Kidney capillary endothelial cell (primary cell): Measurements from ENCODE around the gene ATF4.

Experiments used
- DNase-seq: peaks from one replicate; pipeline ENCODE4 v3.0.0-alpha.2; 2018; ENCODE audit warnings: low spot score

The ATF4 gene, protein sequence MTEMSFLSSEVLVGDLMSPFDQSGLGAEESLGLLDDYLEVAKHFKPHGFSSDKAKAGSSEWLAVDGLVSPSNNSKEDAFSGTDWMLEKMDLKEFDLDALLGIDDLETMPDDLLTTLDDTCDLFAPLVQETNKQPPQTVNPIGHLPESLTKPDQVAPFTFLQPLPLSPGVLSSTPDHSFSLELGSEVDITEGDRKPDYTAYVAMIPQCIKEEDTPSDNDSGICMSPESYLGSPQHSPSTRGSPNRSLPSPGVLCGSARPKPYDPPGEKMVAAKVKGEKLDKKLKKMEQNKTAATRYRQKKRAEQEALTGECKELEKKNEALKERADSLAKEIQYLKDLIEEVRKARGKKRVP

DNA sequence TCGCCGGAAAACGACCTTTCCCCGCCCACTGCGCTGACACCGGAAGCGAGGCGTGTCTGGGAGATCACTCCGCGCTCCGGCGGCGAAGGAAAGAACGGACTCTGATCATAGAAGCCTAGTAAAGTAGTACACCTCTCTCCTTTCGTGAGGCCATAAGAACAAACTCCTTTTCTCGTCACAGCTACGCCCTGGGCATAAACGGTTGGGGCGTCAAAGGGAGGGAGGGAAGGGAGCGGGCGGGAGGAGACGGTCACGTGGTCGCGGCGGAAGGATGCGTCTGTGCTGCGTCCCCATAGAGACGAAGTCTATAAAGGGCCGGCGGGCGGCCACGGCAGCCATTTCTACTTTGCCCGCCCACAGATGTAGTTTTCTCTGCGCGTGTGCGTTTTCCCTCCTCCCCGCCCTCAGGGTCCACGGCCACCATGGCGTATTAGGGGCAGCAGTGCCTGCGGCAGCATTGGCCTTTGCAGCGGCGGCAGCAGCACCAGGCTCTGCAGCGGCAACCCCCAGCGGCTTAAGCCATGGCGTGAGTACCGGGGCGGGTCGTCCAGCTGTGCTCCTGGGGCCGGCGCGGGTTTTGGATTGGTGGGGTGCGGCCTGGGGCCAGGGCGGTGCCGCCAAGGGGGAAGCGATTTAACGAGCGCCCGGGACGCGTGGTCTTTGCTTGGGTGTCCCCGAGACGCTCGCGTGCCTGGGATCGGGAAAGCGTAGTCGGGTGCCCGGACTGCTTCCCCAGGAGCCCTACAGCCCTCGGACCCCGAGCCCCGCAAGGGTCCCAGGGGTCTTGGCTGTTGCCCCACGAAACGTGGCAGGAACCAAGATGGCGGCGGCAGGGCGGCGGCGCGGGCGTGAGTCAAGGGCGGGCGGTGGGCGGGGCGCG lies at the start of gene ATF4:
TSS of gene ATF4 (plus strand) at position 337 of the 880 bp plus-strand sequence. CDS start 884 bp downstream, outside the sequence.
- DNase-seq, result no peak

DNA sequence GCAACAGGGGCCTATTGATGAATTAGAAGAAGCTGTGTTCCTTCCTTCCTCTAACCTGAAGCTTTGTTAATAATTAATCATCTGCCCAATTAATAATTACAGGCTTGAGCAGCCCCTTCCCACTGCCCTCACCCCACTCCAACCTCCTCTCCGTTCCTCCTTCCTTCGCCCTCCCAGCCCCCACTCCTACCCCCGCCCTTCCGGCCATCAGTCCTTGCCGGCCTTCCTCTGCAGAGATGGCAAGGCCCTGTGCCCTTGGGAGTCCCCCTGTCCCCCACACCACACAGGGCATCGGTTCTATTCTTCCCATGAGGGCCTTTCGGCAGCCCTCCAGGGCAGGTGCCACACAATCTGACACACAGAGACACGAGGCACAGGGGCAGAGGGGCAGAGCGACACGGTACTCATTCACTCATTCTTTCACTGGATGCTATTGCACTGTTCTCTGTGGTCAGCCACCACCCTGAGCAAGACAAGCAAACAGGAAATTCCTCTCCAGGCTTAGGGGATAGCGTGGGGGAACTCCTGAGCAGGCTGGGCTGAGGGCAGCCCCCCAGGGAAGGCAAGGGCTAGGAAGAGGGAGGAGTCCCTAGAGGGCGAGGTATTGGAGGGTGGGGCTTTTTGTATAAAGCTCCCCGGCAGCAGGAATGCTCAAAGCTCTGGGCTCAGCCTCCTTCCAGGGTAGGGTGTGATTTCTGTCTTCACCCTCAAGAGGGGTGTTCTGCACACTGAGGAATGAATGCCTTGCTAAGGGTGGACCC lies 48.8 kb upstream of the ATF4 start:
- no peak for DNase-seq

DNA sequence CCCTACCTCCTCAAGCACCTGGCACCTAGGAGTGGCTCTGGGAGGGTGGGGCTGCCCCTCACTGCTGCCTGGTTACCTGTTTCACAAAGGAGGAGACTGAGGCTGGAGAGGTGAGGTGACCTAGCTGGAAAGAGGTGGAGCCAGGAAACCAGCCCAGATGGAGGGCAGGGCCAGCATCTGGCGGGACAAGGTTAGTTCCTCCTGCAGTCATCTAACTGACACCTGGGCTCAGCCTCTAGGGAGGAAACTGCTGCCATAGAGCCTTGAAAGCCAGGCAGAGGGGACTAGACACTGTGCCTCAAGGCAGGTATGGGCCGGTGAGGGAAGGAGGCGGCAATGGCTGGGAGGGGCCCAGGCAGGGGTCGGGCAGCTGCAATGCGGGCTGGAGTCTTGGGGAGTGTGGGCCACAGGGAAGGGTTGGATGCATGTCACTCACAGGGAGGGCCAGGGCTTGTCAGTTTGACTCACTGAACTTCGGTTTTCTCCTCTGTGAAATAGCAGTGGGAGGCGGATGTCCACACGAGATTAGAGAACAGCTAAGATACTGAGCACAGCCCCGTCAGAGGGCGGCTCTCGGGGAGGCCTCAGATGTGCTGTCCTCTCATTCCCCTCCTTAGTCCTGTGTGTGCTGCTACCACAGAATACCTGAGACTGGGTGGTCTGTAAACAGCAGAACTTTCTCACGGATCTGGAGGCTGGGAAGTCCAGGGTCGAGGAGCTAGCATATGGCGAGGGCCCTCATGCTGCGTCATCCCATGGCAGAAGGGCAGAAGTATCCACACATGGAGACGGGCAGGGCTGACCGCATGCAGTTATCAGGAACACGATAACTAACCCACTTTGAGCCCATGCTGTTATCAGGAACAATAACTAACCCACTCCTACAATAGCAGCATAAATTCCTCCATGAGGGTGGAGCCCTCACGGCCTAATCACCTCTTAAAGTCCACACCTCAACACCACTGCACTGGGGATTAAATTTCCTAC lies 47.5 kb upstream of the ATF4 start:
- DNase-seq, result no peak

DNA sequence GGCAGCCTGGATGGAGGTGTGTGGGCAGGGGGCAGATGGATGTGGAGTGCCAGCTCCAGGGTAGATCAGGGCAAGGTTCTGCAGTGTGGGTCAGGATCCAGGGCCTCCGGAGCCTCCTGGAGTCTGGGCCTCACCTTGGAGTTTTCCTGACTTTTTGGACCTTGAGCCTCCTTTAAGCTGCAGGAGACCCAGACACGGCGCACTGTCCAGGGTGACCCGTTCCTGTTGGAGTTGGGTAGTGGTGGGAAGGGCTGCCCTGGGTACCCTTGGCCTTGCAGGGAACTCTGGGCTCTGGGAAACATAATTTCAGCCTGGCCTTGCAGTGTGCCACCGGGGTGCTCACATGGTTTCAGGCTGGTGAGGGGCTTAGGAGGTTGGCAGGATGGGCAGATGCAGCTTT lies 46.5 kb upstream of the ATF4 start:
- DNase-seq, result no peak

DNA sequence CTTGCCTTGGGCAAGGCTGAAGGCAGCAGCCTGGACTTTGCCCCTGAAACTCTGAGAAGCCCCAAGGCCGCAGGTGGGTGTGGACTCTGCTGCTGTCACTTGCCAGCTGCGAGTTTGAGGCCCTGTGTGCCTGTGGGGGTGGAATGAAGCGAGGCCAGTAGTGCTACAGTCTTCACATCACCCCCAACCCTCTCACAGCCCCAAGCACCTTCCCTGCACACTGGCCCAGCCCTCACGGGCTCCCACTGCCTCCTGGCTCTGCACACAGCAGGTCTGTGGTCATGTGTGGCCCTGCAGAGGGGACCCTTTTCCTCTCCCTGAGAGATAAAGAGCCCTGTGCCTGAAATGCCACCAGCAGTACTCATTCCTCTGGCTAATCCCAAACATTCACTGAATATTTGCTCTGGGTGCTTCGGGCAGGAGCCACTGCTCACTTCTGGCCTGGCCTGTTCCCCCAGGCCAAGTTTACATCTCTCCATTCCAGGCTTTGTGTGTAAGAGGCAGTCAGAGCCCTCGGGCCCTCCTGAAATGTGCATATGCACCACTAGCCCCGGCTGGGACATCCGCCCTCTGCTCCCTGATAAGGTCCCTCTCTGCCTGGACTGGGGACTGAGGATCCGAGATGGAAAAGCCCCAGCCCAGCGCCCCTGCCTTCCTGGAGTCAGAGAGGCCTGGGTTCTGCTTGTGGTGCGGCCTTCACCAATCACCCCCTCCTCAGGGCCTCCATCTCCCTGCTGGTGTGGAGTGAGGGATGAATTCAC lies 45.8 kb upstream of the ATF4 start:
- DNase-seq, result no peak

DNA sequence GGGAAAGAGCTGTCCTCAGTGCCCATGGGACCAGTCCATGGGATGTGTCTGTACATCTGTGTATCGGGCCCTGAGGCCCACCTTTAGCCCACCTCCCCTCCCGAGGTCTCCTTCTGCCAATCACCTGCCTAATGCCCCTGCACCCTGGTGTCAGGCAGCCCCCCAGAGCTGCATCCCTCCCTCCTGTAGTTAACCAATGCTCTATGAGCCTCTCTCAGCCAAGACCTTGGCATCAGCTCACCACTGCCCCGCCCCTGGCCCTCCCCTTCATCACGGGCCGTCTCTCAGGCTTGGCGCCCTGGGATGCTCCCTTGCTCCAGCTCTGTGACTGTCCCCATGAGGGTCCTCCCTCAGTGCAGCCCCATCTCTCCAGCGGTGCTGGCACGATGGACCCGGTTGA lies 45.0 kb upstream of the ATF4 start:
- DNase-seq, result no peak

DNA sequence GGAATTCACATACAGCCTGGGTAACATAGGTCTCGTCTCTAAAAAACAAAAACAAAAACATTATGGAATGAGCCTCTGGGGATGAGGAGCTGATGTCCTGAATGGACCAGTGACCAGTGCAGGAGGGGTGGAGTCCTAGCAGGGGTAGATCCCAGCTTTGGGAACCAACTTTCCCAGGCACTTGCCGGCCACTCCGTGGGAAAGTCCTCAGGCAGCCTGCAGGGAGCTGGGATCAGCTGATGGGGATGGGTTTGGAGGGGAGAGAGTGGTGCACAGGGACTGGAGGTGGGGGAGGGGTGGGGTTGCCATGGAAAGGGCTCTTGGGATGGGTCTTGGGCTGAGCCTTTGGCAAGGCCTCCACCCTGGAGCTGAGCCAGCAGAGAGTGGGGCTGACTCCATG lies 44.5 kb upstream of the ATF4 start:
- no peak for DNase-seq

DNA sequence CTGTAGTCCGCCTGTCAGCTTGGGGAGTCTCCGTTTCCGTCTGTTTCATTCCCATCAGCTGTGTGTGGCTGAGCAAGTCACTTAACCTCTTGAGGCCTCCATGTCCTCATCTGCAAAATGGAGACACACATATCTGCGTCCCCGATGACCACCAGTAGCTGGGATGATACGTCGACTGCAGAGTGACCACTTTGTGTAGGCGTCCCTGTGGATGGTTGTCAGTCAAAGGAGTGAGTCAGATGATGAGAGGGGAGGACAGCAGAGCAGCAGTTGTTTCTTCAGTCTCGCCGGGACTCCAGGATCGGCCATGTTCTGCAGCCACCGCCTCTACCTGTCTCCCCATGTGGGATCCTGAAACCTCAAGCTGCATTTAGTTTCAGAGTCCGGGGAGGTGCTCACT lies 43.7 kb upstream of the ATF4 start:
- DNase-seq, result no peak

DNA sequence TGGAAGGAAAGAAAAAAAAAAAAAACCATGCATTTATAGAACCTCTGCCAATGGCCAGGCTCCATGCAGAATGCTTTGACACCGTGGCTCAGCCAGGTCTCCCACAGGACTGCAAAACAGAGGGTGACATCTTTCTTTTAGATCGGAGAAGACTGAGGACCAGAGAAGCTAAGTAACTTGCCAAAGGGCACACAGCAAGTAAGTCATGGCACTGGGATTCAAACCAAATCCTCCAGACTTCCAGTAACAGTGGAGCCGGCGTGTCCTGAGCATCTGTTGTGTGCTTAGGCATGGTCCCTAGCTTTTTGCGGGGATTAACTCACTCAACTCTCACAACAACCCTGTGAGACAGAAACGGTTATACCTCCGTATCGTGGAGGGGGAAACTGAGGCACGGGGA lies 42.8 kb upstream of the ATF4 start:
- no peak for DNase-seq

DNA sequence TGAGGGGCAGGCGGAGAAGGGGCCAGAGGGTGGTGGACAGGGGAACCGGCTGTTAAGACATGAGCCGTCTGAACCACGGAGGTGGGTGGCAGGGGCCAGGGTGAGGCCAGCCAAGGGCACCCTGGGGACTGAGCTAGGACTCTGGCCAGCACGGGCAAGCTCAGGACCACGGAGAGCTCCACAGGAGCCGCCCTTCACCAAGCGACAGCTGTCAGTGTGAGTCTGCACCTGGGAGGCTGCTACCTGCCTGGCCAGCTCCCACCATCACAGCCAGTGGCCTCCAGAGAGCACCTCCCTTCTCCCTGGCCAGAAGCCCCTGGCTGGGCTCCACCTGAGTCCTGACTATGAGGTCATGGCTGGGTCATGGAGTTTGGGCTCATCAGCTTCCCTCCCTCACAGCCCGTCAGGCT lies 41.9 kb upstream of the ATF4 start:
- DNase-seq, result no peak

DNA sequence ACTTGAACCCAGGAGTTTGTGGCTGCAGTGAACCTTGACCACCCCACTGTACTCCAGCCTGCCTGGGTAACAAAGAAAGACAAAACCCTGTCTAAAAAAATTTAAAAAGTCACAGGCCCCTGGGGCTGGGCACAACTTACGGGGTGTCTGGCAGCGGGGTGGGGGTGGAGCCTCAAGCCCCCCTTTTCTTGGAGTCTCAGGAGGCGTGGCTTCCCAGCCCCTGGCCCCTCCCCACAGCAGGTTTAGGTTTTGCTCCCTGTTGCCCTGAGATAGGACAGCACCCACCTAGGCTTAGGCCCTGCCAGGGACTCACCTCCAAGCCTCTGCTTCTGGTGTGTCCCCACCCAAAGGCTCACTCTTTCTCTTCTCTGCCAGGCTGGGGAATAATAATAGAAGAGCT lies 41.1 kb upstream of the ATF4 start:
- DNase-seq, result no peak

DNA sequence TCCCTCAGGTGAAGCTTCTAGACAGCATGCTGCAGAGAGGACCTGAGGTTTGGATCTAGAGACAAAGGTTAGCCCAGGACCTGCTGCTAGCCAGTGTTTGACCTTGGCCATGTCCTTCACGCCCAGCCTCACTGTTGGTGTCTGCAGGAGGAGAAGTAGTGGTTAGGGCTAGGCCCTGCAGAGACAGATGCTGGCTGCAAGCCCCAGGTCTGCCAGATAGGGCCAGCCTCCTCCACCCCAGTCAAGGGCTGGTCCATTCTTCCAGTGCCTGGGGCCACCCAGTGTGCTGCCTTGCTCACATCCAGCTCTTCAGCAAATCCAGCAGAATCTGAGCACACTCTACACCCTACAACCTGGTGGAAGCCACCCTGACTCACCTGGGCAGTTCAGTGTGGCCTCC lies 39.8 kb upstream of the ATF4 start:
- no peak for DNase-seq

DNA sequence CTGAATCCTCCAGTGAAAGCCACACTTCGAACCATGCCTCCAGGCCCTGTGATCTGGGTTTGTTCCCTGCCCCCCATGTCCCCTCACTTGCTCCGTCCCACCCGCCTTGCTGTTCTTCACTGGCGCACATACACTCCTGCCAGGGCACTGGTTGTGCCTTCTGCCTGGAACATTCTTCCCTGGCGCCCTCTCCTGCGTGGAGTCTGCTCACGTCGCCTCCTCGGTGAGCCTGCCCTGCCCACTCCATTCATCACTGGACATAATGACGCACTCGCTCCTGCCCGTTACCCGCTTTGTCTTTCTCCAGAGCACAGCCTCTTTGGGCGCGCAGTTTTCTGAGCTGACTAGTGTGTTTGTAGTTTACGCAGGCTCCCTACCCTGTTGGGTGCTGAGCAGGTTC lies 39.3 kb upstream of the ATF4 start:
- DNase-seq, result no peak

DNA sequence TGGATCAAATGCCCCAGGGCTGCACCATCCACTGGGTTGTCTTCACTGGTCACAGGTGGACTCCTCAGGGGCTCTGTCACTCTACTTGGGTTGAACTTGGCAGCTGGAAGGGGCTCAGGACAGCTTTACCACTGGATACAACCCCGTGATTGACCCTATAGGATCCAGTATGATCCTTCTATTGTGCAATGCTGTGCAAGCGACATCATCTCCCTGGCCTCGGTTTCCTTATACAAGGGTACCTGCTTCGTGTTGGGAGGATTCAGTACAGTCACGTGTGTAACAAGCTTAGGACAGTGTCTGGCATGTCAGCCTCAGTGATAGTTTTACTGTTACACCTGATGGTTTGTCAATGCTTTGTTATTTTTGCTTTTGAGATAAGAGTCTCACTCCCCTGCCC lies 38.8 kb upstream of the ATF4 start:
- no peak for DNase-seq

DNA sequence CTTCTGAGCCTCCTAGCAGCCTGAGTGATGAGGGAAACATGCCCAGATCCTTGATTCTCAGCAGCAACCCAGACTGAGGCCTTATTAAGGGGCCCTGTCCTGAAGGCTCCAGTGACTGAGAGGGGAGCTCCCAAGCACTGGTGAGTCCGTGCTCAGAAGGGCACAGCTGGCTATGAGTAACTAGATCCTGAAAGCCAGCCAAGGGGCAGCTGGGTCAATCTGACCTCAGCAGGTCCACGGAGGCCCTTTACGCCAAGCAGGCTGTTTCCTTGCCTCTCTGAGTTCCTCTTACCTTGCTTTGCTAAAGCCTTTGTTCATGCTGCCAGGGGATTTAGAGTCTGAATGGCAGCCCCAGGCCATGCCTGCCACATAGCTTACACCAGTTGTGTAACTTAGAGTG lies 37.6 kb upstream of the ATF4 start:
- no peak for DNase-seq

DNA sequence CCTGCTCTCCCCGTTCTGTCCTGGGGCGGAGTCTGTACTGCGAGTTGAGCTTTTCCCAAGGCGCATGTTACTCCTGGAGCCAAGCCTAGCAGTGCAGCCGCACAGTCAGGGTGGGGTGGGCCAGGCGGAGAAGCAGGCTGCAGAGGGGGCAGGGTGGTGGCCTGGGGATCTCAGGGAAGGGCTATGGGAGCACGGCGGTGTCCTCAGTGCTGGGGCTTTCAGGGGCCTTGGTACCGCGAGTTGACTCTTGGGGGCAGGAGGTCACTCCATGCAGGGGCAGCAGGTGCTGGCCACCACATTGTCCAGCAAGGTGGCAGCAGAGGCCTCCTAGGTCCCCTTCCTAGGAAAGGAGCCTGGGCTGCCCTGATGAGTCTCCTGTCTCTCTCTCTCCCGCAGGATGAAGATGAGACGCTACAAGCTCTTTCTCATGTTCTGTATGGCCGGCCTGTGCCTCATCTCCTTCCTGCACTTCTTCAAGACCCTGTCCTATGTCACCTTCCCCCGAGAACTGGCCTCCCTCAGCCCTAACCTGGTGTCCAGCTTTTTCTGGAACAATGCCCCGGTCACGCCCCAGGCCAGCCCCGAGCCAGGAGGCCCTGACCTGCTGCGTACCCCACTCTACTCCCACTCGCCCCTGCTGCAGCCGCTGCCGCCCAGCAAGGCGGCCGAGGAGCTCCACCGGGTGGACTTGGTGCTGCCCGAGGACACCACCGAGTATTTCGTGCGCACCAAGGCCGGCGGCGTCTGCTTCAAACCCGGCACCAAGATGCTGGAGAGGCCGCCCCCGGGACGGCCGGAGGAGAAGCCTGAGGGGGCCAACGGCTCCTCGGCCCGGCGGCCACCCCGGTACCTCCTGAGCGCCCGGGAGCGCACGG lies 33.2 kb upstream of the ATF4 start:
- no peak for DNase-seq

DNA sequence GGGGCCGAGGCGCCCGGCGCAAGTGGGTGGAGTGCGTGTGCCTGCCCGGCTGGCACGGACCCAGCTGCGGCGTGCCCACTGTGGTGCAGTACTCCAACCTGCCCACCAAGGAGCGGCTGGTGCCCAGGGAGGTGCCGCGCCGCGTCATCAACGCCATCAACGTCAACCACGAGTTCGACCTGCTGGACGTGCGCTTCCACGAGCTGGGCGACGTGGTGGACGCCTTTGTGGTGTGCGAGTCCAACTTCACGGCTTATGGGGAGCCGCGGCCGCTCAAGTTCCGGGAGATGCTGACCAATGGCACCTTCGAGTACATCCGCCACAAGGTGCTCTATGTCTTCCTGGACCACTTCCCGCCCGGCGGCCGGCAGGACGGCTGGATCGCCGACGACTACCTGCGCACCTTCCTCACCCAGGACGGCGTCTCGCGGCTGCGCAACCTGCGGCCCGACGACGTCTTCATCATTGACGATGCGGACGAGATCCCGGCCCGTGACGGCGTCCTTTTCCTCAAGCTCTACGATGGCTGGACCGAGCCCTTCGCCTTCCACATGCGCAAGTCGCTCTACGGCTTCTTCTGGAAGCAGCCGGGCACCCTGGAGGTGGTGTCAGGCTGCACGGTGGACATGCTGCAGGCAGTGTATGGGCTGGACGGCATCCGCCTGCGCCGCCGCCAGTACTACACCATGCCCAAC lies 32.4 kb upstream of the ATF4 start:
- no peak for DNase-seq

DNA sequence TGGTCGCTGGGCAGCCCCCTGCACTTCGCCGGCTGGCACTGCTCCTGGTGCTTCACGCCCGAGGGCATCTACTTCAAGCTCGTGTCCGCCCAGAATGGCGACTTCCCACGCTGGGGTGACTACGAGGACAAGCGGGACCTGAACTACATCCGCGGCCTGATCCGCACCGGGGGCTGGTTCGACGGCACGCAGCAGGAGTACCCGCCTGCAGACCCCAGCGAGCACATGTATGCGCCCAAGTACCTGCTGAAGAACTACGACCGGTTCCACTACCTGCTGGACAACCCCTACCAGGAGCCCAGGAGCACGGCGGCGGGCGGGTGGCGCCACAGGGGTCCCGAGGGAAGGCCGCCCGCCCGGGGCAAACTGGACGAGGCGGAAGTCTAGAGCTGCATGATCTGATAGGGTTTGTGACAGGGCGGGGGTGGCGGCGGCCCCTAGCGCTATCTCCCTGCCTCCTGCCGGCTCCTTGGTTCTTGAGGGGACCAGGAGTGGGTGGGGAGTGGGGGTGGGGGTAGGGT lies 31.7 kb upstream of the ATF4 start:
- no peak for DNase-seq
